IMR-90 (cell line): ENCODE measurements around the gene LTBP1.

Experiments
- CHD1 ChIP-seq: IDR thresholded peaks from 2 replicates; pipeline ENCODE4 v1.6.1; 2012; ENCODE audit warnings: low read depth, low read length, improper control_type of control experiment
- MAFK ChIP-seq: IDR thresholded peaks from 2 replicates; pipeline ENCODE4 v1.6.1; 2012; ENCODE audit warnings: low read depth, low read length, improper control_type of control experiment
- MAZ ChIP-seq: IDR thresholded peaks from 2 replicates; pipeline ENCODE4 v1.6.1; 2012; ENCODE audit warnings: low read depth, mild to moderate bottlenecking, low read length, improper control_type of control experiment, moderate library complexity, borderline replicate concordance
- NFE2L2 ChIP-seq: fragments of 150-350 bp; IDR thresholded peaks from 2 replicates; pipeline ENCODE4 v1.6.1; 2016; ENCODE audit warnings: low read depth, mild to moderate bottlenecking, low read length
- POLR2A ChIP-seq: IDR thresholded peaks from 2 replicates; pipeline ENCODE4 v1.6.1; 2012; ENCODE audit warnings: mild to moderate bottlenecking, low read depth, low read length
- SMC3 ChIP-seq: fragments of 150-350 bp; IDR thresholded peaks from 2 replicates; pipeline ENCODE4 v1.6.1; 2016; ENCODE audit warnings: low read depth, mild to moderate bottlenecking, antibody characterized with exemption, low read length, moderate library complexity
- TF ChIP-seq, protein P1 (sequence below): conservative IDR thresholded peaks from 2 replicates; pipeline ENCODE4 v1.5.1; 2012; ENCODE audit warnings: mild to moderate bottlenecking, low read depth, low read length, improper control_type of control experiment
- TF ChIP-seq, protein P2 (sequence below): fragments of 150-350 bp; IDR thresholded peaks from 2 replicates; pipeline ENCODE4 v1.6.1; 2017; ENCODE audit warnings: mild to moderate bottlenecking, antibody characterized with exemption, low read length, low read depth
- TF ChIP-seq, protein P3 (sequence below): fragments of 150-350 bp; IDR thresholded peaks from 2 replicates; pipeline ENCODE4 v1.6.1; 2016; ENCODE audit warnings: low read depth, mild to moderate bottlenecking, low read length, moderate library complexity, borderline replicate concordance

DNA sequence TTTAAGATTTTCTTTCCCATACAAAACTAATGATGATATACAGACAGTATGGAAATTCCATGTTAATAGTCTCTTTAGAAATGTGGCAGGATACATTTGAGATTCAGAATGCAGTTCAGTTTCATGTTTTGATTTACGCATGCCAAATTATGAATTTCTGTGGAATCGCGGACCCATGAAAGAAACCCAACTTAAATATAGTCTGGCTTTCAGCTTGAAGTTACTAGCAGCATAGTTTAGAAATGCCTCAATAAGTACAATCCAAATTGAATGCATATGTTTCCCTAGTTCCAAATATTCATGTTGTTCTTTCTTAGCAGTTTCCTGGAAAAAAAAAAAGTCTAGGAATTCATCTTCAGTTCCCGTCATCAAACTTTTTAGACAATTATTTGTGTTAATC lies 365.6 kb downstream of the LTBP1 start:
- no peak for TF ChIP-seq POLR2A
- TF ChIP-seq, protein P1, sequence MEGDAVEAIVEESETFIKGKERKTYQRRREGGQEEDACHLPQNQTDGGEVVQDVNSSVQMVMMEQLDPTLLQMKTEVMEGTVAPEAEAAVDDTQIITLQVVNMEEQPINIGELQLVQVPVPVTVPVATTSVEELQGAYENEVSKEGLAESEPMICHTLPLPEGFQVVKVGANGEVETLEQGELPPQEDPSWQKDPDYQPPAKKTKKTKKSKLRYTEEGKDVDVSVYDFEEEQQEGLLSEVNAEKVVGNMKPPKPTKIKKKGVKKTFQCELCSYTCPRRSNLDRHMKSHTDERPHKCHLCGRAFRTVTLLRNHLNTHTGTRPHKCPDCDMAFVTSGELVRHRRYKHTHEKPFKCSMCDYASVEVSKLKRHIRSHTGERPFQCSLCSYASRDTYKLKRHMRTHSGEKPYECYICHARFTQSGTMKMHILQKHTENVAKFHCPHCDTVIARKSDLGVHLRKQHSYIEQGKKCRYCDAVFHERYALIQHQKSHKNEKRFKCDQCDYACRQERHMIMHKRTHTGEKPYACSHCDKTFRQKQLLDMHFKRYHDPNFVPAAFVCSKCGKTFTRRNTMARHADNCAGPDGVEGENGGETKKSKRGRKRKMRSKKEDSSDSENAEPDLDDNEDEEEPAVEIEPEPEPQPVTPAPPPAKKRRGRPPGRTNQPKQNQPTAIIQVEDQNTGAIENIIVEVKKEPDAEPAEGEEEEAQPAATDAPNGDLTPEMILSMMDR, result no peak
- TF ChIP-seq, protein P2, sequence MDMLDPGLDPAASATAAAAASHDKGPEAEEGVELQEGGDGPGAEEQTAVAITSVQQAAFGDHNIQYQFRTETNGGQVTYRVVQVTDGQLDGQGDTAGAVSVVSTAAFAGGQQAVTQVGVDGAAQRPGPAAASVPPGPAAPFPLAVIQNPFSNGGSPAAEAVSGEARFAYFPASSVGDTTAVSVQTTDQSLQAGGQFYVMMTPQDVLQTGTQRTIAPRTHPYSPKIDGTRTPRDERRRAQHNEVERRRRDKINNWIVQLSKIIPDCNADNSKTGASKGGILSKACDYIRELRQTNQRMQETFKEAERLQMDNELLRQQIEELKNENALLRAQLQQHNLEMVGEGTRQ, result no peak
- no peak for TF ChIP-seq NFE2L2
- no peak for TF ChIP-seq MAZ
- TF ChIP-seq, protein P3, sequence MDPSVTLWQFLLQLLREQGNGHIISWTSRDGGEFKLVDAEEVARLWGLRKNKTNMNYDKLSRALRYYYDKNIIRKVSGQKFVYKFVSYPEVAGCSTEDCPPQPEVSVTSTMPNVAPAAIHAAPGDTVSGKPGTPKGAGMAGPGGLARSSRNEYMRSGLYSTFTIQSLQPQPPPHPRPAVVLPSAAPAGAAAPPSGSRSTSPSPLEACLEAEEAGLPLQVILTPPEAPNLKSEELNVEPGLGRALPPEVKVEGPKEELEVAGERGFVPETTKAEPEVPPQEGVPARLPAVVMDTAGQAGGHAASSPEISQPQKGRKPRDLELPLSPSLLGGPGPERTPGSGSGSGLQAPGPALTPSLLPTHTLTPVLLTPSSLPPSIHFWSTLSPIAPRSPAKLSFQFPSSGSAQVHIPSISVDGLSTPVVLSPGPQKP, result no peak
- no peak for TF ChIP-seq SMC3
- no peak for TF ChIP-seq CHD1
- no peak for TF ChIP-seq MAFK
